GM12878 (cell line): Measurements from ENCODE around the gene ERN1. TPM values are rescaled to one million over a fixed set of nuclear protein-coding genes. Genes with fewer than 3 reads are reported as not detected.

ENCODE experiments used
- ATAC-seq: fragments of 200-7000 bp; cut with Tn5 transposase; 3 replicates; pipeline ENCODE4 v1.9.1; 2020; ENCODE audit warnings: mild to moderate bottlenecking, moderate library complexity
- BruUV-seq: library from RNA; stranded (reverse); fragments of 400-500 nt; replicated peaks from 2 replicates; lab custom pipeline; 2021; lab: Mats Ljungman, UMichigan
- CTCF ChIA-PET: fragments of 300-600 bp; sonication (Branson Sonifier 250); formaldehyde crosslinking; extraction: SDS; loops from one replicate; lab custom pipeline; 2021; ENCODE audit warnings: inconsistent platforms; lab: Yijun Ruan, JAX
- POLR2A ChIA-PET: fragments of 350-600 bp; formaldehyde crosslinking; extraction: SDS; loops from one replicate; lab custom pipeline; 2021; ENCODE audit warnings: inconsistent platforms; lab: Charles Lee
- RAD21 ChIA-PET: fragments of 300-600 bp; sonication (Branson Sonifier 250); formaldehyde crosslinking; loops from one replicate; lab custom pipeline; 2023; ENCODE audit warnings: antibody characterized with exemption; ENCODE audit not compliant: unreplicated experiment; lab: Charles Lee
- SMC1A ChIA-PET: fragments of 300-600 bp; sonication (Branson Sonifier 250); formaldehyde crosslinking; loops from one replicate; lab custom pipeline; 2023; ENCODE audit not compliant: unreplicated experiment, uncharacterized antibody; lab: Charles Lee
- DNase-seq: peaks from one replicate; pipeline ENCODE4 v3.0.0-alpha.2; 2011; ENCODE audit warnings: low read depth, low spot score
- FAIRE-seq: peaks from 3 replicates; lab custom pipeline; 2011; peaks lifted over from hg19 to GRCh38; lab: Jason Lieb, UNC
- H2AFZ ChIP-seq: 2 replicates; pipeline ENCODE4 v1.6.0; 2011; ENCODE audit warnings: low read depth, low read length, control low read depth; ENCODE audit not compliant: control insufficient read depth
- H3K27ac ChIP-seq: 2 replicates; pipeline ENCODE4 v1.5.1; 2011; ENCODE audit warnings: control low read depth; ENCODE audit not compliant: control insufficient read depth, insufficient read depth
- H3K27me3 ChIP-seq, 2 experiments: replicated peaks in 1 of 2; 2 replicates each; pipeline versions ENCODE4 v1.6.0 to v1.6.1; 2011; ENCODE audit warnings: low read length in 1 of 2; ENCODE audit not compliant: control insufficient read depth in 2 of 2, insufficient read depth in 2 of 2
- H3K36me3 ChIP-seq, 2 experiments: 2 replicates each; pipeline ENCODE4 v1.5.1; 2011; ENCODE audit warnings: low read length in 1 of 2; ENCODE audit not compliant: control insufficient read depth in 2 of 2, insufficient read depth in 2 of 2
- H3K4me1 ChIP-seq: 2 replicates; pipeline ENCODE4 v1.6.1; 2011; ENCODE audit warnings: mild to moderate bottlenecking, low read length, moderate library complexity, mixed read lengths; ENCODE audit not compliant: control insufficient read depth, insufficient read depth
- H3K4me2 ChIP-seq: 2 replicates; pipeline ENCODE4 v1.6.0; 2011; ENCODE audit warnings: control low read depth; ENCODE audit not compliant: control insufficient read depth, insufficient read depth
- H3K4me3 ChIP-seq: fragments of 200-600 bp; sonication (generic); 2 replicates; pipeline ENCODE4 v1.5.1; 2016
- H3K79me2 ChIP-seq: 2 replicates; pipeline ENCODE4 v1.6.0; 2011; ENCODE audit warnings: low read length; ENCODE audit not compliant: control insufficient read depth, insufficient read depth
- H3K9ac ChIP-seq: 2 replicates; pipeline ENCODE4 v1.8.0; 2011; ENCODE audit warnings: low read length, control low read depth, mixed read lengths; ENCODE audit not compliant: control insufficient read depth, insufficient read depth
- H3K9me3 ChIP-seq: replicated peaks from 3 replicates; pipeline ENCODE4 v1.5.1; 2011; ENCODE audit warnings: mild to moderate bottlenecking, low read length; ENCODE audit not compliant: control insufficient read depth, insufficient read depth
- H4K20me1 ChIP-seq: 2 replicates; pipeline ENCODE4 v1.6.0; 2011; ENCODE audit not compliant: control insufficient read depth, insufficient read depth
- BMI1 ChIP-seq: fragments of 450-650 bp; IDR thresholded peaks from 2 replicates; pipeline ENCODE4 v1.6.1; 2016; ENCODE audit warnings: mild to moderate bottlenecking, moderate library complexity, borderline replicate concordance
- CEBPZ ChIP-seq: fragments of 150-350 bp; IDR thresholded peaks from 2 replicates; pipeline ENCODE4 v1.6.1; 2016; ENCODE audit warnings: low read depth, low read length
- CREB1 ChIP-seq: IDR thresholded peaks from 2 replicates; pipeline ENCODE4 v1.6.1; 2012; ENCODE audit warnings: low read depth, mild to moderate bottlenecking, inconsistent platforms
- DPF2 ChIP-seq: fragments of 450-650 bp; IDR thresholded peaks from 2 replicates; pipeline ENCODE4 v1.6.1; 2017; ENCODE audit warnings: mild to moderate bottlenecking
- IRF5 ChIP-seq: fragments of 450-650 bp; IDR thresholded peaks from 2 replicates; pipeline ENCODE4 v1.6.1; 2017; ENCODE audit warnings: borderline replicate concordance
- KAT2A ChIP-seq: conservative IDR thresholded peaks from 2 replicates; pipeline ENCODE4 v1.6.1; 2011; ENCODE audit warnings: low read depth, low read length; ENCODE audit not compliant: control insufficient read depth
- LARP7 ChIP-seq: fragments of 450-650 bp; IDR thresholded peaks from 2 replicates; pipeline ENCODE4 v1.6.1; 2017; ENCODE audit warnings: mild to moderate bottlenecking
- NFXL1 ChIP-seq: fragments of 450-650 bp; IDR thresholded peaks from 2 replicates; pipeline ENCODE4 v1.6.1; 2017; ENCODE audit warnings: antibody characterized with exemption, mild to moderate bottlenecking, borderline replicate concordance
- RAD51 ChIP-seq: fragments of 450-650 bp; IDR thresholded peaks from 2 replicates; pipeline ENCODE4 v1.6.1; 2016; ENCODE audit warnings: moderate library complexity, mild to moderate bottlenecking, inconsistent platforms
- RUNX3 ChIP-seq: IDR thresholded peaks from 2 replicates; pipeline ENCODE4 v1.6.1; 2012; ENCODE audit warnings: low read length, inconsistent platforms
- SKIL ChIP-seq: fragments of 450-650 bp; IDR thresholded peaks from 2 replicates; pipeline ENCODE4 v1.6.1; 2017; ENCODE audit warnings: mild to moderate bottlenecking, low read depth, inconsistent platforms; ENCODE audit not compliant: poor library complexity, severe bottlenecking
- SMARCA5 ChIP-seq: fragments of 450-650 bp; IDR thresholded peaks from 2 replicates; pipeline ENCODE4 v1.6.1; 2017; ENCODE audit warnings: mild to moderate bottlenecking
- SREBF1 ChIP-seq: IDR thresholded peaks from 2 replicates; pipeline ENCODE4 v1.6.1; 2012; ENCODE audit warnings: mild to moderate bottlenecking, low read length
- STAT3 ChIP-seq: IDR thresholded peaks from 2 replicates; pipeline ENCODE4 v1.6.1; 2011; ENCODE audit warnings: low read depth, low read length, improper control_type of control experiment
- TCF3 ChIP-seq: IDR thresholded peaks from 2 replicates; pipeline ENCODE4 v1.6.1; 2012; ENCODE audit warnings: low read depth, mild to moderate bottlenecking, low read length, borderline replicate concordance; ENCODE audit not compliant: insufficient read depth
- WRNIP1 ChIP-seq: IDR thresholded peaks from 2 replicates; pipeline ENCODE4 v1.6.1; 2011; ENCODE audit warnings: low read depth, low read length, improper control_type of control experiment, borderline replicate concordance
- ZNF24 ChIP-seq: fragments of 450-650 bp; IDR thresholded peaks from 2 replicates; pipeline ENCODE4 v1.6.1; 2017; ENCODE audit warnings: antibody characterized with exemption, mild to moderate bottlenecking
- WGBS: methylation state at CpG from one replicate; pipeline ENCODE4 v1.1.6; 2016; ENCODE audit warnings: low lambda C conversion rate; ENCODE audit not compliant: insufficient replicate concordance, insufficient coverage; ENCODE audit errors: missing lambda C conversion rate; 5-methylcytosine and 5-hydroxymethylcytosine counted together
- in situ Hi-C: fragments of 300-500 bp; cut with MboI; formaldehyde crosslinking; loops from 9 replicates; pipeline ENCODE4 v1.14.3; 2018; ENCODE audit warnings: mixed read lengths
- intact Hi-C: fragments of 100-400 bp; cut with micrococcal nuclease; formaldehyde crosslinking; loops from one replicate; pipeline ENCODE4 v1.14.2; 2022; ENCODE audit not compliant: unreplicated experiment
- polyA plus RNA-seq, 11 experiments: library from polyadenylated mRNA; depleted of rRNA in 4 of 11; unstranded in 6 of 11; stranded (reverse) in 5 of 11; fragments of >200 nt; fragmentation: Nextera tagmentation in 4 of 11; fragmentation: Illumina TruSeq in 1 of 11; extraction: Ambion mirVana in 4 of 11; extraction: Trizol in 1 of 11; gene quantifications; 1 replicate in 1 of 11; 2 replicates in 10 of 11; pipeline versions ENCODE4 v1.2.1 to v1.2.3, GENCODE V29; 2011 to 2016; ENCODE audit warnings: inconsistent platforms in 2 of 11, missing spikeins in 2 of 11, low read depth in 1 of 11
- total RNA-seq, 4 experiments: library from RNA; depleted of rRNA in 3 of 4; stranded (reverse); fragments of >200 nt in 3 of 4; fragmentation: Illumina TruSeq in 1 of 4; extraction: Trizol in 1 of 4; gene quantifications; 2 replicates each; pipeline versions ENCODE4 v1.2.1 to v1.2.3, GENCODE V29; 2013 to 2021

Gene ERN1
- total and polyA plus RNA-seq, 10 of the 15 experiments (the other 5 are each of a cell fraction or from before 2014, with no cell fraction given) = 2.6 to 19.2 (median 7.6) TPM

- RAD21 ChIA-PET = interaction anchor here (0.7 to 1.1 kb wide), 3 partner anchors 13 to 189 kb away, joined by 3 to 5 read pairs (median 3); no protein-coding TSS in a partner anchor
- Histone ChIP-seq H4K20me1 (no peaks in the 10 kb centered on the region), H3K4me2 (peak overlapping the region; percentile 5), H3K9me3 (no peaks in the 10 kb centered on the region), H3K9ac (no peak overlapping the region), H3K4me3 (no peak overlapping the region), H3K4me1 (peaks cover 42% of the 10 kb centered on the region), H3K36me3 (peaks cover 0 to 11% of the 10 kb centered on the region in 2 experiments; a peak in 1 of 4 replicates), H3K27me3 (no peaks in the 10 kb centered on the region), H3K27ac (0 out of 2 replicates have a peak overlapping the region, but pooled peaks have one; percentile 8), H2AFZ (no peak overlapping the region), H3K79me2 (no peaks in the 10 kb centered on the region; the same call in none of the 2 replicates)
- intact Hi-C loops (no loop called here), in situ Hi-C loops (no loop called here)
- POLR2A ChIA-PET = interaction anchor here (1.3 to 1.8 kb wide), 4 partner anchors 11 to 50 kb away, joined by 3 to 7 read pairs (median 4); no protein-coding TSS in a partner anchor
- no peak for ATAC-seq
- FAIRE-seq = no peak
- BruUV-seq = no TSS peak
- SMC1A ChIA-PET = interaction anchor here (0.9 to 4.2 kb wide), 9 partner anchors 11 to 41 kb away, joined by 3 to 23 read pairs (median 5); no protein-coding TSS in a partner anchor
- DNase-seq = no peak
- TF ChIP-seq DPF2 = no peak
- no peak for TF ChIP-seq CREB1
- no peak for TF ChIP-seq LARP7
- TF ChIP-seq KAT2A = no peak
- no peak for TF ChIP-seq SMARCA5
- TF ChIP-seq IRF5 = no peak
- TF ChIP-seq STAT3 = no peak
- TF ChIP-seq RAD51 = no peak
- no peak for TF ChIP-seq NFXL1
- TF ChIP-seq BMI1 = no peak
- no peak for TF ChIP-seq TCF3
- no peak for TF ChIP-seq SREBF1
- no peak for TF ChIP-seq WRNIP1
- TF ChIP-seq RUNX3 = no peak
- no peak for TF ChIP-seq CEBPZ
- TF ChIP-seq ZNF24 = no peak
- TF ChIP-seq SKIL = no peak
- WGBS = 39% methylated on average over 4 of the region's 4 CpGs
- CTCF ChIA-PET = interaction anchor here (0.6 to 1.5 kb wide), 10 partner anchors 11 to 204 kb away, joined by 3 to 5 read pairs (median 4); no protein-coding TSS in a partner anchor
Observed at GRCh38 chr17:64092952-64093451, 36.9 kb downstream of the ERN1 start.
